Measurements from ENCODE around the gene BCL2A1. TPM values are rescaled to one million over a fixed set of nuclear protein-coding genes. Genes with fewer than 3 reads are reported as not detected.
"Not testable (repeated sequence)": the region's sequence is repeated elsewhere in the genome, so short reads cannot be mapped to it uniquely, and the experiment has no call there.

BCL2A1 gene
- total RNA-seq, 1 donor from 2014 or later, result 8.2 TPM

GRCh38 chr15:79957741-79958140, 13.3 kb downstream of the BCL2A1 start:
- no peak for DNase-seq

GRCh38 chr15:79956354-79956939, 14.5 kb downstream of the BCL2A1 start:
- no peak for DNase-seq

DNA sequence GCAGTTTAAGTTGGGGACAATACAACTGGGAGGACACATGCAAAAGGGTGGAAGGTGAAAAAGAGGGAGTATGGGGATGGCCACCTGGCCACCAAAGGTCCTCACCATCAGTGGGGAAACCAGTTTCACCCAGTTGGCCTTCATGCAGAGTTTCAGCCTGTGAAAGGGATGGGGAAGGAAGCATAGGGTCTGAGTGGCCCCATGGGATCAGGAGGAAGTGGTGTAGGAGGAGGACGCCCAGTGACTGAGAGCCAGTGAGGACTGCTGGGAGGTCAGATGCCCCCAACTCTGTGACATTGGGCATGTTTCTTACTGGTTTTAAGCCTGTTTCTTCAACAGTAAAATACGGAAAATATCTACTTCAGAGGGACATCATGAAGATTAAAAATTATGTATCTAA, 16.3 kb downstream of the BCL2A1 start:
- no peak for DNase-seq

- no peak for DNase-seq
Observed at GRCh38 chr15:79953951-79954444, 17.0 kb downstream of the BCL2A1 start.

- DNase-seq, result no peak
Observed at GRCh38 chr15:79952329-79952728, 18.7 kb downstream of the BCL2A1 start.

- DNase-seq, result no peak
Observed at GRCh38 chr15:79950247-79950646, 20.7 kb downstream of the BCL2A1 start.

DNA sequence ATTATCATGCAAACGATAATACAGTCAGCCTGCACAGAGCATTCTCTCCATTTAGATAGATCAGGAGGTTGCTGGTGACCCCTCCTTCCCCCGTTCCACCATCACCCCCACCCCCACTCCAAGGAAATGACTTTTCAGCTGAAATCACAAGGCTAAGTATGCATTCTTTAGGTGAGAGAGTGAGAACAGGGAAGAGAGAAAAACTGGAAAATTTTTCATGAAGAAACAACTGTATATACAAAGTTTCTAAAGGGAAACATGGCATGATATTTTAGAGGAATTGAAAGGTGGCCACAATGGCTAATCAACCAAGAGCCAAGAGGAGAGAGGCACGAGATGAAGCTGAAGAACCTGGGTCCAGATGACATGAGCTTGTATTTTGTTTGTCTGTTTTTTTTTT, 22.2 kb downstream of the BCL2A1 start:
- no peak for DNase-seq

GRCh38 chr15:79948095-79948695, 22.8 kb downstream of the BCL2A1 start:
- no peak for DNase-seq

GRCh38 chr15:79947009-79947408, 24.0 kb downstream of the BCL2A1 start:
- DNase-seq, result no peak

GRCh38 chr15:79944622-79945021, 26.4 kb downstream of the BCL2A1 start:
- no peak for DNase-seq

DNA sequence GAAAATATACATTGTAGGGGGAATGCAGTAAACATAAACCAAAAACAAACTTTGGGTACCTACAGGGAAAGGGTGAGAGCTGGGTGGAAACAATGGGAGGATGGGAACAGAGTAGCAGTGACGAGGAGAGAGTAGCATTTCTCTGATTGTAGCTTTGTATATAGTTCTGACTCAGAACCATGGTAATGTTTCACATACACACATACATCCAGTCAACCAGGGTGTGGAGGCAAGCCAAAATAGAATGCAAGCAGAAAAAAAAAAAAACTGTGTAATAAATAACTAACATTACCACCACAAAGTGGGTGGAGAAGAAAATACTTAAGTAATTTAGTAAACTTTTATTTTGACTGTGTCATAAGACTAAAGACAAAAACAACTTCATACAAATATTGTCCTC, 27.2 kb downstream of the BCL2A1 start:
- DNase-seq, result no peak

- no peak for DNase-seq
Observed at GRCh38 chr15:79942741-79943481, 28.1 kb downstream of the BCL2A1 start.

GRCh38 chr15:79939399-79939798, 31.6 kb downstream of the BCL2A1 start:
- DNase-seq, result no peak

- no peak for DNase-seq
Observed at GRCh38 chr15:79938143-79938542, 32.9 kb downstream of the BCL2A1 start.

DNA sequence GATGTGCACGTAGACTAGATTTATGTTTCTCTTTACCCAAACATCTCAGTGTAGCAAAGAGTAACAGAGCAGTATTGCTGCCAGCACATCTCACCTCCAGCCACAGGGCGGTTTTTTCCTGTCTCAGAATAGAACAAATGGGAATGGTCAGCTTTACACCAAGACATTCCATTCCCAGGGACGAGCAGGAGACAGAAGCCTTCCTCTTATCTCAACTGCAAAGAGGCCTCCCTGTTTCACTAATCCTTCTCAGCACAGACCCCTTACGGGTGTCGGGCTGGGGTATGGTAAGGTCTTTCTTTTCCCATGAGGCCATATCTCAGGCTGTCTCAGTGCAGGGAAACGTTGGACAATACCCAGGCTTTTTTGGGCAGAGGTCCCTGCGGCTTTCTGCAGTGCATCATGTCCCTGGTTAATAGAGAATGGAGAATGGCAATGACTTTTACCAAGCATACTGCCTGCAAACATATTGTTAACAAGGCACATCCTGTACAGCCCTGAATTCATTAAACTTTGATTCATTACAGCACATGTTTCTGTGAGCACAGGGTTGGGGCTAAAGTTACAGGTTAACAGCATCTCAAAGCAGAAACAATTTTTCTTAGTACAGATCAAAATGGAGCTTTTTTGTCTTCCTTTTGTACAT, 35.3 kb downstream of the BCL2A1 start:
- DNase-seq, result not testable (repeated sequence)

- no peak for DNase-seq
Observed at GRCh38 chr15:79933231-79933630, 37.8 kb downstream of the BCL2A1 start.

DNA sequence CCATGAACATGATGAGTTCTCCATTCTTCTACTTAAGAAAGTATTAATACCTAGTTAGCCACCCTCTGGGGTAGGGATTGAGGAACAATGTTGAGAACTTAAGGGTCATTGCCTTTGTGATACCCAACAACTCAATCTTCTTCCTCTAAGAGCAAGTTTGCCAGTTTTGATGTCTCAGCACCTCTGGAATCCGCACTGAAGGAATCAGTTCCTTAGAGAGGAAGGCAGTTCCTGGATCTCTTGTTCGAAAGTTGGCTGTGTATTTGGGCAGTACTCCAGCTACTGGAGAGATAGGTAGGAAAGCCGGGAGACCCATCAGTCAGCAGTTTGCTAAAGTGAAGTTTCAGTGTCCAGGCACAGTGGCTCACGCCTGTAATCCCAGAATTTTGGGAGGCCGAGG, 38.5 kb downstream of the BCL2A1 start:
- DNase-seq, result no peak

DNA sequence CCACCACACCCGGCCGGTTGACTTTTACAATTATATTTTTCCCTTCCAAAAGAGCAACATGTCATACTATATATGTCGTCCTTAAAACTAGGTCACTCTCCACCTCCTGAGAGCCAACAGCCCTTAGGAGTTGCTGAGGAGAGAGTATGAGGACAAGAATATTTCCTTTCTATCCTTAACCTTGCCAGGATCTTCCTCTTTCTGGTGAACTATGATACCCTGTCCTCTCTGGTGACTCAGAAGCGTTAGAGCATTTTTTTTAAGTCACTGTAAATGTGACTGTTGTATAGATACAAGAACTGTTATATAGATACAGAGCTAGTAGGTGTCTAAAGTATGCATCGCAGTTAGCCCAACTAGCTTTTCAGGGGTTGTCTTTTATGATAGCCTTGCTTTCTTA, 40.5 kb downstream of the BCL2A1 start:
- DNase-seq, result no peak

GRCh38 chr15:79929412-79929811, 41.6 kb downstream of the BCL2A1 start:
- no peak for DNase-seq

DNA sequence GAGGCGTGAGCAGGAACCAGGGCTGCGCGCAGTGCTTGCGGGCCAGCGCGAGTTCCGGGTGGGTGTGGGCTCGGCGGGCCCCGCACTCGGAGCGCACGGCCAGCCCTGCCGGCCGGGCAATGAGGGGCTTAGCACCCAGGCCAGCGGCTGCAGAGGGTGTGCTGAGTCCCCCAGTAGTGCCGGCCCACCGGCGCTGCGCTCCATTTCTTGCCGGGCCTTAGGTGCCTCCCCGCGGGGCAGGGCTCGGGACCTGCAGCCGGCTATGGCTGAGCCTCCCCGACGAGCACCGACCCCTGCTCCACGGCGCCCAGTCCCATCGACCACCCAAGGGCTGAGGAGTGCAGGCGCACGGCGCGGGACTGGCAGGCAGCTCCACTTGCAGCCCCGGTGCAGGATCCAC, 44.9 kb downstream of the BCL2A1 start:
- not testable (repeated sequence) for DNase-seq

DNA sequence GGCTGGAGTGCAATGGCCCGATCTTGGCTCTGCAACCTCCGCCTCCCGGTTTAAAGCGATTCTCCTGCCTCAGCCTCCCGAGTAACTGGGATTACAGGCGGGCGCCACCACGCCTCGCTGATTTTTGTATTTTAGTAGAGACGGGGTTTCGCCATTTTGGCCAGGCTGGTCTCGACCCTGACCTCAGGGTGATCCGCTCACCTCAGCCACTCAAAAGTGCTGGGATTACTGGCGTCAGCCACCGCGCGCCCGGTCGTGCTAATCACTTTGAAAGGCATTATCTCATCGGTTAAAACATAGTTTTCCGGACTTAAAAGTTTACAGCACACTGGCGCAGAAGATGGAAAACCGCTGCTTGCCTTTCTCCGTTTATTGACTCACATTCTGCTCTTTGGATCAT, 46.6 kb downstream of the BCL2A1 start:
- DNase-seq, result no peak

GRCh38 chr15:79923515-79924169, 47.4 kb downstream of the BCL2A1 start:
- DNase-seq, result peak; percentile 88
